Coronary artery (tissue), 2 donors: ENCODE data around the gene TRRAP.

Source experiments
- DNase-seq: peaks from one replicate; pipeline ENCODE4 v3.0.0-alpha.2; 2017; ENCODE audit warnings: low spot score
- H3K27ac ChIP-seq, 2 donors: fragments of 200-600 bp; sonication (generic); one replicate each; pipeline ENCODE4 v1.5.1; 2016 to 2019
- H3K4me3 ChIP-seq: fragments of 200-600 bp; sonication (generic); 2 replicates; pipeline ENCODE4 v1.5.1; 2016; ENCODE audit warnings: mild to moderate bottlenecking, moderate library complexity
- CTCF ChIP-seq: fragments of 200-600 bp; sonication (generic); IDR thresholded peaks from one replicate; pipeline ENCODE4 v1.5.1; 2019; ENCODE audit warnings: antibody characterized with exemption

TRRAP gene

GRCh38 chr7:98879198-98879978 lies 1.1 kb downstream of the TRRAP start:
- Histone ChIP-seq H3K27ac (peak overlapping the region; percentile 87 to 92), H3K4me3 (peak overlapping the region; percentile 94)
- DNase-seq, result peak; percentile 79
- TF ChIP-seq CTCF, result no peak

- no peak for TF ChIP-seq CTCF
- Histone ChIP-seq H3K4me3 (peak overlapping the region; percentile 94), H3K27ac (peak overlapping the region in 1 of 2 donors; percentile 92)
- DNase-seq, result peak; percentile 33
Measured at GRCh38 chr7:98879979-98880315, 1.6 kb downstream of the TRRAP start.

GRCh38 chr7:98880485-98880884 lies 2.2 kb downstream of the TRRAP start:
- no peak for TF ChIP-seq CTCF
- H3K4me3 ChIP-seq, result no peak overlapping the region
- no peak overlapping the region for H3K27ac ChIP-seq
- DNase-seq, result peak; percentile 9

GRCh38 chr7:98881561-98882315 lies 3.4 kb downstream of the TRRAP start:
- peak; percentile 12 for DNase-seq

GRCh38 chr7:98884416-98884815 lies 6.1 kb downstream of the TRRAP start:
- peak; percentile 26 for DNase-seq
- TF ChIP-seq CTCF, result no peak
- Histone ChIP-seq H3K4me3 (no peak overlapping the region), H3K27ac (no peak overlapping the region)

More at GRCh38 chr7:98881561-98882315, 3.4 kb downstream of the TRRAP start:
- Histone ChIP-seq H3K4me3 (no peak overlapping the region), H3K27ac (no peak overlapping the region)
- no peak for TF ChIP-seq CTCF

- TF ChIP-seq CTCF, result no peak
- no peak overlapping the region for H3K4me3 ChIP-seq
- no peak overlapping the region for H3K27ac ChIP-seq
- no peak for DNase-seq
Measured at GRCh38 chr7:98887038-98887437, 8.7 kb downstream of the TRRAP start.
